Measurements from ENCODE around the gene POLD1.

Gene POLD1

GRCh38 chr19:50450369-50451222, 66.4 kb downstream of the POLD1 start:
- TF ChIP-seq Cebpa-rat (IDR thresholded peaks at IDR 0.05) = no peak
- H3K4me2 ChIP-seq = peak overlapping the region; percentile 12; the same call in 1 of the 2 replicates
- 0 out of 2 replicates have a peak, but pooled peaks cover 4% of the 10 kb centered on the region for H3K9me3 ChIP-seq
- no peak overlapping the region for H3K9ac ChIP-seq
- H3K27ac ChIP-seq = no peak overlapping the region
- H3K4me1 ChIP-seq = peaks cover 6% of the 10 kb centered on the region
- H3K27me3 ChIP-seq = no peaks in the 10 kb centered on the region
- H3K4me3 ChIP-seq = no peak overlapping the region
- no peaks in the 10 kb centered on the region for H3K36me3 ChIP-seq
- no peaks in the 10 kb centered on the region for H4K20me1 ChIP-seq

DNA sequence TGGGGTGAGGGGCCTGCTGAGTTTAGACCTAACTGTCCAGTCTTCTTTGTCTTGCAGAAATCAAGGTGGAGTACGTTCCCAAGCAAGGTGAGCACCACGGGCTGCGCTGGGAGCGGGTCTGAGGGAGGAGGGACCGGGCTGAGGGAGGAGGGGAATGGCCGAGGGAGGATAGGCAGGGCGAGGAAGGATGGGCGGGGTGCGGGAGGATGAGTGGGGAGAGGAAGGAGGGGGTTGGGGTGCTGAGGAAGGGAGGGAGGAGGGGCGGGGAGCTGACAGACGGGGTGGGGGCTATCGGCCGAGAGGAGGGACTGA, 67.0 kb downstream of the POLD1 start:
- H3K4me1 ChIP-seq = peaks cover 6% of the 10 kb centered on the region
- H3K27ac ChIP-seq = no peak overlapping the region
- 0 out of 2 replicates have a peak, but pooled peaks cover 4% of the 10 kb centered on the region for H3K9me3 ChIP-seq
- no peaks in the 10 kb centered on the region for H4K20me1 ChIP-seq
- no peak overlapping the region for H3K9ac ChIP-seq
- no peak overlapping the region for H3K4me3 ChIP-seq
- H3K27me3 ChIP-seq = no peaks in the 10 kb centered on the region
- H3K36me3 ChIP-seq = no peaks in the 10 kb centered on the region
- TF ChIP-seq Cebpa-rat (IDR thresholded peaks at IDR 0.05) = no peak
- peak overlapping the region; percentile 12; the same call in 1 of the 2 replicates for H3K4me2 ChIP-seq

DNA sequence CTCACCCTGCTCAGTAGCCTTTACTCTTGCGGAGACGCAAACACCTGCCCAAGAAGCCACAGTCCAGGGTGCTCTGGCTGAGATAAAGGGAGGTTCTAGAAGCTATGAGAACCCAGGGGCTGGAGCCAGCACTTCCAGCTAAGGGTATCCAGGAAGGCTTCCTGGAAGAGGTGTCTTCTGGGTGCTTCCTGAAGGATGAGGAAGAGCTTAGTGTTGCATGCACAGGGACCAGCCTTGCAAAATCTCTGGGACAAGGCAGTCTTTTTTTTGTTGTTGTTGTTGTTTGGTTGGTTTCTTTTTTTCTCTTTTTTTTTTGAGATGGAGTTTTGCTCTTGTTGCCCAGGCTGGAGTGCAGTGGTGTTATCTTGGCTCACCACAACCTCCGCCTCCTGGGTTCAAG, 69.1 kb downstream of the POLD1 start:
- Histone ChIP-seq H3K9me3 (0 out of 2 replicates have a peak, but pooled peaks cover under 1% of the 10 kb centered on the region), H3K27me3 (no peaks in the 10 kb centered on the region), H3K27ac (no peak overlapping the region), H3K36me3 (no peaks in the 10 kb centered on the region), H4K20me1 (no peaks in the 10 kb centered on the region), H3K4me2 (no peak overlapping the region), H3K4me3 (no peak overlapping the region), H3K4me1 (peaks cover 6% of the 10 kb centered on the region), H3K9ac (no peak overlapping the region)
- TF ChIP-seq Cebpa-rat (IDR thresholded peaks at IDR 0.05) = no peak

DNA sequence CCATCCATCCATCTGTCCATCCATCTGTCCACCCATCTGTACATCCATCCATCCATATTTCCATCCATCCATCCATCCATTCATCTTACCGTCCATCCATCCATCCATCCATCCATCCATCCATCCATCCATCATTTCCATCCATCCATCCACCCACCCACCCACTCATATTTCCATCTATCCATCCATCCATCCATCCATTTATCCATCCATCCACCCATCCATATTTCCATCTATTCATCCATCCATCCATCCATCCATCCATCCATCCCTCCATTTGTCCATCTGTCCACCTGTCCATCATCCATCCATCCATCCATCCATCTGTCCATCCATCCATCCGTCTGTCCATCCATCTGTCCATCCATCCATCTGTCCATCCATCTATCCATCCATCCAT, 71.8 kb downstream of the POLD1 start:
- Histone ChIP-seq H3K36me3 (no peaks in the 10 kb centered on the region), H3K4me3 (no peak overlapping the region), H3K27me3 (no peaks in the 10 kb centered on the region), H3K9ac (no peak overlapping the region), H3K9me3 (no peaks in the 10 kb centered on the region), H3K4me1 (peaks cover 16% of the 10 kb centered on the region), H3K4me2 (no peak overlapping the region), H3K27ac (no peak overlapping the region), H4K20me1 (no peaks in the 10 kb centered on the region)
- no peak for TF ChIP-seq Cebpa-rat (IDR thresholded peaks at IDR 0.05)

DNA sequence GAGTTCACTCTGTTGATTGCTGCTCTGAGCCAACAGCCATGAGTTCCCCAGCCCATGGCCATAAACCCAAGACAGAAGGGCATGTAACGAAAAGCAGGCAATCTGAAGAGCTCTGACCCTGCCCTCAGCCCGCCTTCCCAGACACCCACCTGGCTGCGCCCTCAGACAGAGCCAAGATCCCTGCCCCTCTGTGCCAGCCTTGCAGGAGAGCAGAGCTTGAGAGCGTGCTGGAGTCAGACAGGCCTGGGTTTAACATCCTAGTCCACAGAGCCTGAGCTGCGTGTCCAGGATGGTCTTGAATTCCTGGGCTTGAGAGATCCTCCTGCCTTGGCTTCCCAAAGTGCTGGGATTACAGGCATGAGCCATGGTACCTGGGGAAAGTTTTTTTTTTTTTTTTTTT, 73.2 kb downstream of the POLD1 start:
- Histone ChIP-seq H3K9ac (no peak overlapping the region), H4K20me1 (no peaks in the 10 kb centered on the region), H3K27me3 (no peaks in the 10 kb centered on the region), H3K36me3 (no peaks in the 10 kb centered on the region), H3K27ac (no peak overlapping the region), H3K9me3 (no peaks in the 10 kb centered on the region), H3K4me1 (peaks cover 24% of the 10 kb centered on the region), H3K4me2 (no peak overlapping the region), H3K4me3 (no peak overlapping the region)
- no peak for TF ChIP-seq Cebpa-rat (IDR thresholded peaks at IDR 0.05)

- Histone ChIP-seq H3K4me3 (no peak overlapping the region), H3K36me3 (no peaks in the 10 kb centered on the region), H3K9me3 (no peaks in the 10 kb centered on the region), H3K27me3 (no peaks in the 10 kb centered on the region), H3K27ac (no peak overlapping the region), H4K20me1 (no peaks in the 10 kb centered on the region), H3K4me1 (peaks cover 24% of the 10 kb centered on the region), H3K4me2 (no peak overlapping the region), H3K9ac (no peak overlapping the region)
- TF ChIP-seq Cebpa-rat (IDR thresholded peaks at IDR 0.05) = no peak
These were observed 74.4 kb downstream of the POLD1 start for GRCh38 chr19:50458396-50459066.

DNA sequence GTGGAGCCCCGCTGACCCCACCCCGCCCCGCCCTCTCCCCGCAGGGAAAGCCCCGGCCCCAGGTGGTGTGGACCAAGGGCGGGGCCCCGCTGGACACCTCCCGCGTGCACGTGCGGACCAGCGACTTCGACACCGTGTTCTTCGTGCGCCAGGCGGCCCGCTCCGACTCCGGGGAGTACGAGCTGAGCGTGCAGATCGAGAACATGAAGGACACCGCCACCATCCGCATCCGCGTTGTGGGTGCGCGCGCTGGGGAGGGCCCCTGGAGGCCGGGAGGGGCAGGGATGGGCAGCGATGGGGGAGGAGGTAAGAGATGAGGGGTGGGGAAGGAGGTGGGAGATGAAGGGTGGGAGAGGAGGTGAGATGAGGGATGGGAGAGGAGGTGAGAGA, 74.9 kb downstream of the POLD1 start:
- Histone ChIP-seq H3K9ac (no peak overlapping the region), H3K9me3 (no peaks in the 10 kb centered on the region), H3K4me2 (no peak overlapping the region), H3K4me1 (peaks cover 24% of the 10 kb centered on the region), H4K20me1 (no peaks in the 10 kb centered on the region), H3K36me3 (no peaks in the 10 kb centered on the region), H3K4me3 (no peak overlapping the region), H3K27ac (no peak overlapping the region), H3K27me3 (no peaks in the 10 kb centered on the region)
- no peak for TF ChIP-seq Cebpa-rat (IDR thresholded peaks at IDR 0.05)

- Histone ChIP-seq H3K27ac (peak overlapping the region; percentile 77), H4K20me1 (no peaks in the 10 kb centered on the region)
These were observed 75.5 kb downstream of the POLD1 start for GRCh38 chr19:50459638-50460037.

DNA sequence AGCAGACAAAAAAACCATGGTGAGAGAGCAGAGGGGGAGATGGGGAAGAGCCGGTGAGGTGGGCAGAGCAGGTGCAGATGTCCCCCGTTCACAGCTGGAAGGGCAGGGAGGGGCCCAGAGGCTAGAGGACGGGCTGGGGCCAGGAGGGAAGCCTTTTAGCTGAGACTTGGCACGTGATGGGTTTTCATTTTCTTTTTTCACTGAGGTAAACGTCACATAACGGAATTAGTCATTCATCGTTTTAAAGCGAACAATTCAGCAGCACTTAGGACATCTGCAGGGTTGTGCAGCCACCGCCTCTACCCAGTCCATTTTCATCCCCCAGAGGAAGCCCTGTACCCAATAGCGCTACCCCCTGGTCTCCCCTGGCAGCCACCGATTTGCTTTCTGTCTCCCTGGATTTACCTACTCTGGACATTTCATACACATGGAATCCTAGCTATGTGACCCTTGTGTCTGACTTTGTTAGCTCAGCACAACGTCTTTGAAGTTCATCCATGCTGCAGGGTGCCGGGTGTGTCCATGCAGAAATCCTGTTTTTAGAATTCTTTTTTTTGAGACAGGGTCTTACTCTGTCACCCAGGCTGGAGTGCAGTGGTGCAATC, 76.1 kb downstream of the POLD1 start:
- Histone ChIP-seq H3K4me2 (peak overlapping the region; percentile 74), H3K4me3 (peak overlapping the region; percentile 6; the same call in 1 of the 2 replicates), H3K27me3 (no peaks in the 10 kb centered on the region), H3K4me1 (peaks cover 24% of the 10 kb centered on the region), H3K27ac (peak overlapping the region; percentile 77), H4K20me1 (no peaks in the 10 kb centered on the region), H3K9ac (peak overlapping the region; percentile 47; the same call in 1 of the 2 replicates), H3K9me3 (no peaks in the 10 kb centered on the region), H3K36me3 (no peaks in the 10 kb centered on the region)
- no peak for TF ChIP-seq Cebpa-rat (IDR thresholded peaks at IDR 0.05)

More at GRCh38 chr19:50459638-50460037, 75.5 kb downstream of the POLD1 start:
- no peaks in the 10 kb centered on the region for H3K27me3 ChIP-seq
- no peaks in the 10 kb centered on the region for H3K9me3 ChIP-seq
- H3K9ac ChIP-seq = no peak overlapping the region
- no peak for TF ChIP-seq Cebpa-rat (IDR thresholded peaks at IDR 0.05)
- no peak overlapping the region for H3K4me3 ChIP-seq
- H3K4me2 ChIP-seq = peak overlapping the region; percentile 74
- peaks cover 24% of the 10 kb centered on the region for H3K4me1 ChIP-seq
- H3K36me3 ChIP-seq = no peaks in the 10 kb centered on the region

Data from BLaER1 (cell line).